Measurements from ENCODE around the gene RND3. TPM values are rescaled to one million over a fixed set of nuclear protein-coding genes. Genes with fewer than 3 reads are reported as not detected.

The RND3 gene
- total and polyA plus RNA-seq, 2 experiments from 2014 or later: 199 to 271 TPM

DNA sequence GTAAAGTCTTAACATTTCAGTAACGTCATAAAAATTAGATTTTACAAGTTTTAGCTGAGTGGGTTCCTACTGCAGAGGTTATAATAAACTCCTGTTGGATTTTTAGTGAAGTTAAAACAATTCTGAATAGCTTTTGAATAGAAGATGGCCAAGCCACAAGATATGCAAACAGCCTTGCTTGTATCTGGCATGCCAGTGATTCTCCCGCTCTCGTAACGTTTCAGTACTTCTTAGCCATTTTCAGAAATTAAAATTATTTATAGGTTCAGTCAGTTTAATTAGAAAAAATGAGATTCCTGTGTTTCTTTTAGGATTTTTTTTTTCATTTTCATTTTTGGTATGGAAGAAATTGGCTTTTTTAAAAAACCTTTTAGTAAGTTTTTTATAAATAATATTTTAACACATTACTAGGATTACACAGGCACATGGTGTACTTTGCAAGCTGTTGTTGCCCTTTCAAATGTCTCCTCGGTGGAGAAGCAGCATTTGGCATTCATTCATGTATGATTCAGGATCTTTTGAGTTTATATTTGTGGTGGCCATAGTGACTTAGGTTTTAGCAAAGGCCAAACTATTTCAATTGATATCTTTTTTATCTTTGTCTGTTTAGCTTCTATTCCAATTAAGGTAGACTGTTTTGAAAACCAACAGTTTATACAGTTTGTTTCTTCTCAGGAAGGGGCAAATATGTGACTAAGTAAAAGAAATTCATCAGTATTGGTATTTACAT lies 30.6 kb upstream of the RND3 start:
- H3K79me2 ChIP-seq (ENCODE audit: insufficient read depth): no peaks in the 10 kb centered on the region
- H3K4me1 ChIP-seq (ENCODE audit: insufficient read depth): peaks cover 62% of the 10 kb centered on the region
- H2AFZ ChIP-seq: peak overlapping the region; percentile 48
- H3K36me3 ChIP-seq (ENCODE audit: low read depth): no peaks in the 10 kb centered on the region
- in situ Hi-C loops (cut with MboI): no loop called here
- TF ChIP-seq EZH2phosphoT487 (IDR thresholded peaks at IDR 0.05; ENCODE audit: insufficient read depth, low read depth) (no peak), EZH2 (IDR thresholded peaks at IDR 0.05; ENCODE audit: insufficient read depth, poor library complexity, severe bottlenecking) (no peak)
- no peaks in the 10 kb centered on the region for H3K27me3 ChIP-seq (replicated peaks; ENCODE audit: insufficient read depth)
- H3F3A ChIP-seq (ENCODE audit: insufficient read depth): peaks cover 31% of the 10 kb centered on the region
- peak; percentile 88 for DNase-seq
- peak overlapping the region; percentile 53 for H3K4me2 ChIP-seq (ENCODE audit: unreplicated experiment)
- H3K9me2 ChIP-seq (ENCODE audit: insufficient read depth): no peaks in the 10 kb centered on the region
- H3K27ac ChIP-seq: peak overlapping the region; percentile 90
- H3K9me3 ChIP-seq (ENCODE audit: low read depth): no peaks in the 10 kb centered on the region
- H3K4me3 ChIP-seq: peak overlapping the region; percentile 18; the same call in 1 of the 2 replicates
- WGBS, 2 experiments (ENCODE audit: low coverage in 1 of 2, low lambda C conversion rate in 2 of 2, missing lambda C conversion rate in 2 of 2): 34 to 35% methylated on average over 5 of the region's 5 CpGs
- no peaks in the 10 kb centered on the region for H4K20me1 ChIP-seq (ENCODE audit: insufficient read depth)
- H3K9ac ChIP-seq: peak overlapping the region; percentile 54

GRCh38 chr2:150513647-150514046 lies 26.2 kb upstream of the RND3 start:
- peaks cover 34% of the 10 kb centered on the region for H3K4me1 ChIP-seq (ENCODE audit: insufficient read depth)
- H3K27ac ChIP-seq: peak overlapping the region; percentile 69
- peak; percentile 74 for DNase-seq

GRCh38 chr2:150508497-150509137 lies 21.1 kb upstream of the RND3 start:
- Histone ChIP-seq H3K9me3 (ENCODE audit: low read depth) (no peaks in the 10 kb centered on the region), H3K9me2 (ENCODE audit: insufficient read depth) (no peaks in the 10 kb centered on the region; the same call in 1 of the 2 replicates), H3K79me2 (ENCODE audit: insufficient read depth) (no peaks in the 10 kb centered on the region), H3K27ac (no peak overlapping the region), H4K20me1 (ENCODE audit: insufficient read depth) (no peaks in the 10 kb centered on the region), H3K9ac (no peak overlapping the region), H2AFZ (no peak overlapping the region), H3K4me2 (ENCODE audit: unreplicated experiment) (no peak overlapping the region), H3K27me3 (replicated peaks; ENCODE audit: insufficient read depth) (no peaks in the 10 kb centered on the region), H3K4me3 (no peak overlapping the region), H3K36me3 (ENCODE audit: low read depth) (no peaks in the 10 kb centered on the region), H3K4me1 (ENCODE audit: insufficient read depth) (peaks cover 6% of the 10 kb centered on the region), H3F3A (ENCODE audit: insufficient read depth) (peaks cover 6% of the 10 kb centered on the region)
- no peak for TF ChIP-seq EZH2 (IDR thresholded peaks at IDR 0.05; ENCODE audit: insufficient read depth, poor library complexity, severe bottlenecking)
- no peak for TF ChIP-seq EZH2phosphoT487 (IDR thresholded peaks at IDR 0.05; ENCODE audit: insufficient read depth, low read depth)
- WGBS, 2 experiments (ENCODE audit: low coverage in 1 of 2, low lambda C conversion rate in 2 of 2, missing lambda C conversion rate in 2 of 2): 65% methylated on average over 2 of the region's 2 CpGs
- DNase-seq: no peak
- in situ Hi-C loops (cut with MboI): no loop called here

More at GRCh38 chr2:150513647-150514046, 26.2 kb upstream of the RND3 start:
- peak overlapping the region; percentile 17; the same call in 1 of the 2 replicates for H2AFZ ChIP-seq
- 0 out of 2 replicates have a peak overlapping the region, but pooled peaks have one; percentile 5 for H3K9ac ChIP-seq
- TF ChIP-seq EZH2phosphoT487 (IDR thresholded peaks at IDR 0.05; ENCODE audit: insufficient read depth, low read depth): no peak
- TF ChIP-seq EZH2 (IDR thresholded peaks at IDR 0.05; ENCODE audit: insufficient read depth, poor library complexity, severe bottlenecking): no peak
- H3K79me2 ChIP-seq (ENCODE audit: insufficient read depth): no peaks in the 10 kb centered on the region
- no peaks in the 10 kb centered on the region for H3K36me3 ChIP-seq (ENCODE audit: low read depth)
- H4K20me1 ChIP-seq (ENCODE audit: insufficient read depth): no peaks in the 10 kb centered on the region
- no peaks in the 10 kb centered on the region for H3K9me2 ChIP-seq (ENCODE audit: insufficient read depth)
- no peaks in the 10 kb centered on the region for H3K27me3 ChIP-seq (replicated peaks; ENCODE audit: insufficient read depth)
- peaks cover 17% of the 10 kb centered on the region for H3F3A ChIP-seq (ENCODE audit: insufficient read depth)
- H3K4me3 ChIP-seq: no peak overlapping the region
- H3K4me2 ChIP-seq (ENCODE audit: unreplicated experiment): peak overlapping the region; percentile 30
- no peaks in the 10 kb centered on the region for H3K9me3 ChIP-seq (ENCODE audit: low read depth)
- in situ Hi-C loops (cut with MboI): no loop called here

DNA sequence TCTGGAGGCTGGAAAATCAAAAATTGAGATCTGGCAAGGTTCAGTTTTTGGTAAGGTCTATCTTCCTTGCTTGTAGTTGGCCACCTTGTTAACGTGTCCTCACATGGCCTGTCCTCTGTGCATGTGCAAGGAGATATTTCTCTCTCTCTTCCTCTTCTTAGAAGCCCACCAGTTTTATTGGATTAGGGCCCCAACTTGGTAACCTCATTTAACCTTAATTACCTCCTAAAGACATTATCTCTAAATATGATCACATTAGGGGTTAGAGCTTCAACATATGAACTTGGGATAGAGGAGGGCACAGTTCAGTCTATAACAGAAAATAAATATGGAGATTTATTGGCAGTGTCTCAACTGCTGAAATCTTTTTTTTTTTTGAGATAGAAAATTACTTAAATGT lies 19.6 kb upstream of the RND3 start:
- TF ChIP-seq EZH2phosphoT487 (IDR thresholded peaks at IDR 0.05; ENCODE audit: insufficient read depth, low read depth) (no peak), EZH2 (IDR thresholded peaks at IDR 0.05; ENCODE audit: insufficient read depth, poor library complexity, severe bottlenecking) (no peak)
- no peaks in the 10 kb centered on the region for H3K27me3 ChIP-seq (replicated peaks; ENCODE audit: insufficient read depth)
- H3K36me3 ChIP-seq (ENCODE audit: low read depth): no peaks in the 10 kb centered on the region
- 71 to 77% methylated on average over 1 of the region's 1 CpG for WGBS, 2 experiments (ENCODE audit: low coverage in 1 of 2, low lambda C conversion rate in 2 of 2, missing lambda C conversion rate in 2 of 2)
- H3K9me2 ChIP-seq (ENCODE audit: insufficient read depth): no peaks in the 10 kb centered on the region; the same call in 1 of the 2 replicates
- in situ Hi-C loops (cut with MboI): no loop called here
- no peak overlapping the region for H2AFZ ChIP-seq
- no peaks in the 10 kb centered on the region for H3K9me3 ChIP-seq (ENCODE audit: low read depth)
- no peaks in the 10 kb centered on the region for H3K4me1 ChIP-seq (ENCODE audit: insufficient read depth)
- H4K20me1 ChIP-seq (ENCODE audit: insufficient read depth): no peaks in the 10 kb centered on the region
- no peak for DNase-seq
- H3K4me3 ChIP-seq: no peak overlapping the region
- no peak overlapping the region for H3K4me2 ChIP-seq (ENCODE audit: unreplicated experiment)
- H3K79me2 ChIP-seq (ENCODE audit: insufficient read depth): no peaks in the 10 kb centered on the region
- no peak overlapping the region for H3K9ac ChIP-seq
- no peaks in the 10 kb centered on the region for H3F3A ChIP-seq (ENCODE audit: insufficient read depth)
- H3K27ac ChIP-seq: no peak overlapping the region
